ENCODE data around the gene NPDC1.

DNA sequence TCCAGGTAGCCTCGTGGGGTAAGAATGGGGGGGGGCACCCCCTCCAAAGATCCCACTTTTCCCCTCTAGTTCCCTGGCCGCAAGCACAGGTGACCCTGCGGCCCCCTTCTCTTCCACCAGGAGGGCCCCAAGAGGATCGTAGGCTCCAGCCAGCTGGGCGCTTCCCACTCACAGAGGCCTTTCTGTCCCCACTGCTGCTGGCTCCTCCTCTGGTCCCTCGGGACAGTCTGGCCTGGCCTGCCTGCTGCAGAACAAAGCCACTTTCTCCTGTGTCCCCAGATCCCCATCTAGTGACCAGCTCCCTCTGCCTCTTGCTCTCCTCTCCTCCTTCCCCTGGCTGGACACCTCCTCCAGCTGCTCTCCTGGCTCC, 24.9 kb upstream of the NPDC1 start:
- TF ChIP-seq, protein P1, sequence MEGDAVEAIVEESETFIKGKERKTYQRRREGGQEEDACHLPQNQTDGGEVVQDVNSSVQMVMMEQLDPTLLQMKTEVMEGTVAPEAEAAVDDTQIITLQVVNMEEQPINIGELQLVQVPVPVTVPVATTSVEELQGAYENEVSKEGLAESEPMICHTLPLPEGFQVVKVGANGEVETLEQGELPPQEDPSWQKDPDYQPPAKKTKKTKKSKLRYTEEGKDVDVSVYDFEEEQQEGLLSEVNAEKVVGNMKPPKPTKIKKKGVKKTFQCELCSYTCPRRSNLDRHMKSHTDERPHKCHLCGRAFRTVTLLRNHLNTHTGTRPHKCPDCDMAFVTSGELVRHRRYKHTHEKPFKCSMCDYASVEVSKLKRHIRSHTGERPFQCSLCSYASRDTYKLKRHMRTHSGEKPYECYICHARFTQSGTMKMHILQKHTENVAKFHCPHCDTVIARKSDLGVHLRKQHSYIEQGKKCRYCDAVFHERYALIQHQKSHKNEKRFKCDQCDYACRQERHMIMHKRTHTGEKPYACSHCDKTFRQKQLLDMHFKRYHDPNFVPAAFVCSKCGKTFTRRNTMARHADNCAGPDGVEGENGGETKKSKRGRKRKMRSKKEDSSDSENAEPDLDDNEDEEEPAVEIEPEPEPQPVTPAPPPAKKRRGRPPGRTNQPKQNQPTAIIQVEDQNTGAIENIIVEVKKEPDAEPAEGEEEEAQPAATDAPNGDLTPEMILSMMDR (conservative IDR thresholded peaks at IDR 0.05; ENCODE audit: low read depth, low read length), result no peak
- TF ChIP-seq EZH2 (IDR thresholded peaks at IDR 0.05; ENCODE audit: borderline replicate concordance, low read depth, low read length, poor library complexity, severe bottlenecking), result no peak

Measured in A673 (cell line).